ENCODE measurements around the gene TMED1. TPM values are rescaled to one million over a fixed set of nuclear protein-coding genes. Genes with fewer than 3 reads are reported as not detected.

Gene TMED1
- total and polyA plus RNA-seq, 9 of the 15 experiments (the other 6 are each of a cell fraction or from before 2014, with no cell fraction given) = 0.86 to 30.2 (median 23.5) TPM

DNA sequence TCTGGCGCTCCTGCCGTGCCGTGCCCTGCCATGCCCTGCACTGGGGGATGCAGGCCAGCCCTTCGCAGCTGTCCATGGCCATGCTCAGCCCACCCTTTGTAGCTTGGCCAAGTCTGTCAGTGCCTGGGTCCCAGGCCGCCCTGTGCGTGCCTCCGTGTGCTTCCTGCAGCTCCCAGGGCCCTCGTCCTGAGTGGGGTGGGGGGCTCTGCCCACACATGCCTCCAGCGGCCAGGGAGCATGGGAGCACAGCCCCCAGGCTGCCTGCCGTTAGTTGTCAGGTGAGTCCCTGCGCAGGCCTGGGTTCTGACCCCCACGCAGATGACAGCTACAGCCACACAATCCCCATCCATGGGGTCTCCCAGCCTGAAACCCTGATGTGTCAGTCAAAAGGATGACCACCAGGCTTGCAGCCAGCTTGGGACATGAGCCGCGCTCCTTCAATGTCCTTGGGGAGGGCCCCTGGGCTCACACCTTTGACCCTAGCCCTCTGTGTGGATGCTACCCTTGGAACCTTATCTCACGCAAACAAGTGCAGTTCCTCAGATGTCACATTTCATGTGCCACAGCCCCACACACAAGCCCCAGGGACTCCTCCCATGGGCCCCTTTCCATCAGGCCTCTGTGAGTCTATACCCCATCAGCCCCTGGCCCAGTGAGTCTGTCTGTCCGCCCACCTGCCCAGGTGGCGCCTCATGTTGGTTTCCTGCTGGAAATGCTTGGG lies 24.5 kb downstream of the TMED1 start (continued):
- TF ChIP-seq, protein P1, sequence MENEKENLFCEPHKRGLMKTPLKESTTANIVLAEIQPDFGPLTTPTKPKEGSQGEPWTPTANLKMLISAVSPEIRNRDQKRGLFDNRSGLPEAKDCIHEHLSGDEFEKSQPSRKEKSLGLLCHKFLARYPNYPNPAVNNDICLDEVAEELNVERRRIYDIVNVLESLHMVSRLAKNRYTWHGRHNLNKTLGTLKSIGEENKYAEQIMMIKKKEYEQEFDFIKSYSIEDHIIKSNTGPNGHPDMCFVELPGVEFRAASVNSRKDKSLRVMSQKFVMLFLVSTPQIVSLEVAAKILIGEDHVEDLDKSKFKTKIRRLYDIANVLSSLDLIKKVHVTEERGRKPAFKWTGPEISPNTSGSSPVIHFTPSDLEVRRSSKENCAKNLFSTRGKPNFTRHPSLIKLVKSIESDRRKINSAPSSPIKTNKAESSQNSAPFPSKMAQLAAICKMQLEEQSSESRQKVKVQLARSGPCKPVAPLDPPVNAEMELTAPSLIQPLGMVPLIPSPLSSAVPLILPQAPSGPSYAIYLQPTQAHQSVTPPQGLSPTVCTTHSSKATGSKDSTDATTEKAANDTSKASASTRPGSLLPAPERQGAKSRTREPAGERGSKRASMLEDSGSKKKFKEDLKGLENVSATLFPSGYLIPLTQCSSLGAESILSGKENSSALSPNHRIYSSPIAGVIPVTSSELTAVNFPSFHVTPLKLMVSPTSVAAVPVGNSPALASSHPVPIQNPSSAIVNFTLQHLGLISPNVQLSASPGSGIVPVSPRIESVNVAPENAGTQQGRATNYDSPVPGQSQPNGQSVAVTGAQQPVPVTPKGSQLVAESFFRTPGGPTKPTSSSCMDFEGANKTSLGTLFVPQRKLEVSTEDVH (IDR thresholded peaks at IDR 0.05; ENCODE audit: low read depth, partially characterized antibody) = no peak
- TF ChIP-seq TAF1 (IDR thresholded peaks at IDR 0.05; ENCODE audit: control insufficient read depth, extremely low read depth, insufficient read depth, low read length, severe bottlenecking) = no peak
- peak; percentile 91 for TF ChIP-seq RBM22 (IDR thresholded peaks at IDR 0.05; ENCODE audit: low read depth, low read length, poor library complexity, severe bottlenecking)
- no peak for TF ChIP-seq TCFL5 (CRISPR knock-in tag; conservative IDR thresholded peaks at IDR 0.05)
- TF ChIP-seq, protein P2, sequence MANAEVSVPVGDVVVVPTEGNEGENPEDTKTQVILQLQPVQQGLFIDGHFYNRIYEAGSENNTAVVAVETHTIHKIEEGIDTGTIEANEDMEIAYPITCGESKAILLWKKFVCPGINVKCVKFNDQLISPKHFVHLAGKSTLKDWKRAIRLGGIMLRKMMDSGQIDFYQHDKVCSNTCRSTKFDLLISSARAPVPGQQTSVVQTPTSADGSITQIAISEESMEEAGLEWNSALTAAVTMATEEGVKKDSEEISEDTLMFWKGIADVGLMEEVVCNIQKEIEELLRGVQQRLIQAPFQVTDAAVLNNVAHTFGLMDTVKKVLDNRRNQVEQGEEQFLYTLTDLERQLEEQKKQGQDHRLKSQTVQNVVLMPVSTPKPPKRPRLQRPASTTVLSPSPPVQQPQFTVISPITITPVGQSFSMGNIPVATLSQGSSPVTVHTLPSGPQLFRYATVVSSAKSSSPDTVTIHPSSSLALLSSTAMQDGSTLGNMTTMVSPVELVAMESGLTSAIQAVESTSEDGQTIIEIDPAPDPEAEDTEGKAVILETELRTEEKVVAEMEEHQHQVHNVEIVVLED (CRISPR knock-in tag; IDR thresholded peaks at IDR 0.05) = no peak
- 0 out of 2 replicates have a peak, but pooled peaks have one; percentile 17 for TF ChIP-seq CREM (IDR thresholded peaks at IDR 0.05; ENCODE audit: low read depth)
- no peak for TF ChIP-seq NEUROD1 (IDR thresholded peaks at IDR 0.05; ENCODE audit: borderline replicate concordance, low read depth, low read length, partially characterized antibody)
- no peak for TF ChIP-seq ZNF778 (CRISPR knock-in tag; IDR thresholded peaks at IDR 0.05)
- no peak for TF ChIP-seq ZNF445 (CRISPR knock-in tag; IDR thresholded peaks at IDR 0.05; ENCODE audit: low read depth)
- no peak for TF ChIP-seq HOXB6 (CRISPR knock-in tag; IDR thresholded peaks at IDR 0.05; ENCODE audit: borderline replicate concordance)
- TF ChIP-seq NR3C1 (CRISPR knock-in tag; IDR thresholded peaks at IDR 0.05) = no peak
- TF ChIP-seq, protein P3, sequence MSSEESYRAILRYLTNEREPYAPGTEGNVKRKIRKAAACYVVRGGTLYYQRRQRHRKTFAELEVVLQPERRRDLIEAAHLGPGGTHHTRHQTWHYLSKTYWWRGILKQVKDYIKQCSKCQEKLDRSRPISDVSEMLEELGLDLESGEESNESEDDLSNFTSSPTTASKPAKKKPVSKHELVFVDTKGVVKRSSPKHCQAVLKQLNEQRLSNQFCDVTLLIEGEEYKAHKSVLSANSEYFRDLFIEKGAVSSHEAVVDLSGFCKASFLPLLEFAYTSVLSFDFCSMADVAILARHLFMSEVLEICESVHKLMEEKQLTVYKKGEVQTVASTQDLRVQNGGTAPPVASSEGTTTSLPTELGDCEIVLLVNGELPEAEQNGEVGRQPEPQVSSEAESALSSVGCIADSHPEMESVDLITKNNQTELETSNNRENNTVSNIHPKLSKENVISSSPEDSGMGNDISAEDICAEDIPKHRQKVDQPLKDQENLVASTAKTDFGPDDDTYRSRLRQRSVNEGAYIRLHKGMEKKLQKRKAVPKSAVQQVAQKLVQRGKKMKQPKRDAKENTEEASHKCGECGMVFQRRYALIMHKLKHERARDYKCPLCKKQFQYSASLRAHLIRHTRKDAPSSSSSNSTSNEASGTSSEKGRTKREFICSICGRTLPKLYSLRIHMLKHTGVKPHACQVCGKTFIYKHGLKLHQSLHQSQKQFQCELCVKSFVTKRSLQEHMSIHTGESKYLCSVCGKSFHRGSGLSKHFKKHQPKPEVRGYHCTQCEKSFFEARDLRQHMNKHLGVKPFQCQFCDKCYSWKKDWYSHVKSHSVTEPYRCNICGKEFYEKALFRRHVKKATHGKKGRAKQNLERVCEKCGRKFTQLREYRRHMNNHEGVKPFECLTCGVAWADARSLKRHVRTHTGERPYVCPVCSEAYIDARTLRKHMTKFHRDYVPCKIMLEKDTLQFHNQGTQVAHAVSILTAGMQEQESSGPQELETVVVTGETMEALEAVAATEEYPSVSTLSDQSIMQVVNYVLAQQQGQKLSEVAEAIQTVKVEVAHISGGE (CRISPR knock-in tag; IDR thresholded peaks at IDR 0.05) = no peak
- TF ChIP-seq CBFA2T2 (conservative IDR thresholded peaks at IDR 0.05) = peak; percentile 68
- TF ChIP-seq HMGN3 (IDR thresholded peaks at IDR 0.05; ENCODE audit: borderline replicate concordance, extremely low read depth, insufficient read length, low read depth, low read length) = no peak
- no peak for TF ChIP-seq MEF2D (tag; conservative IDR thresholded peaks at IDR 0.05; ENCODE audit: low read depth)
- peak; percentile 42; the same call in 1 of the 2 replicates for TF ChIP-seq ZNF263 (CRISPR knock-in tag; IDR thresholded peaks at IDR 0.05; ENCODE audit: borderline replicate concordance)
- TF ChIP-seq BRD9 (IDR thresholded peaks at IDR 0.05; ENCODE audit: low read depth, partially characterized antibody) = no peak
- TF ChIP-seq U2AF1 (optimal IDR thresholded peaks at IDR 0.05; ENCODE audit: low read depth, low read length) = no peak
- TF ChIP-seq SRSF1 (IDR thresholded peaks at IDR 0.05; ENCODE audit: low read depth, low read length) = no peak
- no peak for TF ChIP-seq GATA2 (CRISPR knock-in tag; IDR thresholded peaks at IDR 0.05)

Data from K562 (cell line).